ENCODE data around the gene SOX8. TPM values are rescaled to one million over a fixed set of nuclear protein-coding genes. Genes with fewer than 3 reads are reported as not detected.

Gene SOX8
- total RNA-seq, 2 donors from 2014 or later = 0.43 to 5.9 TPM

DNA sequence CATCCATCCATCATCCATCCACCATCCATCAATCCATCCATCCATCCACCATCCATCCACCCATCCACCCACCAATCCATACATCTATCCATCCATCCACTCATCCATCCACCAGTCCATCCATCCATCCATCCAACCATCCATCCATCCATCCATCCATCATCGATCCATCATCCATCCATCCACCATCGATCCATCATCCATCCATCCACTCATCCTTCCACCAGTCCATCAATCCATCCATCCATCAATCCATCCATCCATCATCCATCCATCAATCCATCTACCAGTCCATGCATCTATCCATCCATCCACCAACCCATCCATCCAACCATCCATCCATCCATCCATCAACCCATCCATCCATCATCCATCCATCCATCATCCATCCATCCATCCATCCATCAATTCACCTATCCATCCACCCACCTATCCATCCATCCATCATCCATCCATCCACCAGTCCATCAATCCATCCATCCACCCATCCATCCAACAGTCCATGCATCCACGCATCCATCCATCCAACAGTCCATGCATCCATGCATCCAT lies 51.6 kb downstream of the SOX8 start:
- H3K36me3 Mint-ChIP-seq = no peaks in the 10 kb centered on the region
- H3K9me3 Mint-ChIP-seq = no peaks in the 10 kb centered on the region
- no peak overlapping the region for H3K27ac Mint-ChIP-seq
- no peak for ATAC-seq
- no peak for DNase-seq (ENCODE audit: low spot score in 2 of 2)

DNA sequence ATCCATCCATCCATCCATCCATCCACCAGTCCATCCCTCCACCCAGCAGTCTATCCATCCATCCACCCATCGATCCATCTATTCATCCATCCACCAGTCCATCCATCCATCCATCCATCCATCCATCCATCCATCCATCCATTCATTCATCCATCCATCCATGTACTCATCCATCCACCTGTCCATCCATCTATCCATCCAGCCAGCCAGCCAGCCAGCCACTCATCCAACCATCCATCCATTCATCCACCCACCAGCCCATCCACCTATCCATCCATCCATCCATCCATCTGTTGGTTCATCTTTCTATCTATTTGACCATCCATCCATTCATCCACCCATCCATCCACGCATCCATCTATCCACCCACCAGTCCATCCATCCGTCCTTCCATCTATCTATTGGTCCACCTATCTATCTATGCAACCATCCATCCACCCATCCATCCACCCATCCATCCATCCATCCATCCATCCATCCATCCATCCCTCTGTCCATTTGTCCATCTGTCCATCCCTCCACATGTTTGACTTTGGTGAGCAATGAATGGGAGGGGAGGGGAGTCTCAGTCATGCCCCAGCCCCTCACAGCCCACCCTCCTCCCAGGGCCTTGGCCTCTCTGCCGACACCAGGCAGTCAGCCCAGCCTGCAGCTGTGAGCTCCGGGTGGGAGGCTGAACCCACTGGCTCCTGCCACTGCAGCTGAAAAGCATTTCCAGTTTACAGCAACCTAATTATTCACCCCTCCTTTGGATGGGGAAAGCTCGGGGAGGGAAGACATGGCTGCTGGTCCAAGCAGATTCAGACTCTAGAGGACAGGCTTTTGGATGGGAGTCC lies 52.9 kb downstream of the SOX8 start:
- H3K9me3 Mint-ChIP-seq = no peaks in the 10 kb centered on the region
- no peak overlapping the region for H3K27ac Mint-ChIP-seq
- no peaks in the 10 kb centered on the region for H3K36me3 Mint-ChIP-seq
- DNase-seq (ENCODE audit: low spot score in 2 of 2) = no peak
- ATAC-seq = no peak

DNA sequence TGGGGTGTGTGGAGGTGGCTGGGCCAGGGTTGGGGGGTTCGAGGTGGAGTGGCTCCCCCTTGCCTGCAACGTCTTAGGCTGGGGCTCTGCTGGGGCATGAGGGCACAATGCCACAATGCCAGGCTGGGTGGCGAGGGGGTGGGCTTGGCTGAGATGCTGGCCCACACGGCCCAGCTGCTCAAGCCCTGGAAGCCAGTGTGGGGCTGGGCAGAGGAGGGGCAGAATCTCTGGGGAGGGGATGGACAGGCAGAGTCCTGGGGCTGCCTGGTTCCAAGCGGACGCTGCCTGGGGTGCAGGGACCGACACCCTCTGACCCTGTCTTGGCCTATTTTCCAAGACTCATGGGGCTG lies 53.5 kb downstream of the SOX8 start:
- ATAC-seq (no peak), DNase-seq (ENCODE audit: low spot score in 2 of 2) (no peak)
- H3K36me3 Mint-ChIP-seq = no peaks in the 10 kb centered on the region
- no peak overlapping the region for H3K27ac Mint-ChIP-seq
- no peaks in the 10 kb centered on the region for H3K9me3 Mint-ChIP-seq

DNA sequence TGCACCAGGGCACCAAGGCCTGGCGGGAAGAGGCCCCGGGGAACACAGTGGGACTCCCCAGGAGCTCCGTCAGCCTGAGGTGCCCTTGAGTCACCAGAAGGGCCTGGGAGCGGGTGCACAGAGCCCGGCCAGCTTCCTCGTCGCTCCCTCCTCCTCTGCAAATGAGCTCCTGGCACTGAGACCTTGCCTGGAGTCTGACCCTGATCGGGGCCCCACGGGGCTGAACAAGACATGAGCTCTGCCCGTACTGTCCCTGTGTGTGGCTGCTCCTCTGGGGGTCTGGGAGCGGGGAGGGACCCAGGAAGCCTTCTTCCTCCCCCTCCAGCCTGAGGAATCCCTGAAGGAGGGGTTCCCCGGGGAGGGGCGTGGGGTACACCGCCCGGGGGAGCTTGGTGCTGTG lies 54.6 kb downstream of the SOX8 start:
- H3K9me3 Mint-ChIP-seq = no peaks in the 10 kb centered on the region
- DNase-seq (ENCODE audit: low spot score in 2 of 2) (no peak), ATAC-seq (no peak)
- no peaks in the 10 kb centered on the region for H3K36me3 Mint-ChIP-seq
- H3K27ac Mint-ChIP-seq = no peak overlapping the region

Other genes starting within 250 kb of the SOX8 start
- 100 to 1,000 TPM in 1 of 2 donors, 10 to 100 TPM in 1; 41.7 to 122 TPM for gene CIAO3, start 240.8 kb upstream of the SOX8 start, total RNA-seq
- gene MSLN, start 221.0 kb upstream of the SOX8 start, total RNA-seq = not detected
- gene RPUSD1, start 193.4 kb upstream of the SOX8 start, total RNA-seq = 10 to 100 TPM; 11.2 to 27.1 TPM
- 100 to 1,000 TPM in 1 of 2 donors, 10 to 100 TPM in 1; 98.7 to 116 TPM for gene CHTF18, start 193.2 kb upstream of the SOX8 start, total RNA-seq
- not detected for gene GNG13, start 181.0 kb upstream of the SOX8 start, total RNA-seq
- gene LMF1, start 10.8 kb upstream of the SOX8 start, total RNA-seq = 10 to 100 TPM; 13.0 to 19.1 TPM
- gene SSTR5, start 91.0 kb downstream of the SOX8 start, total RNA-seq = not detected
- not detected for gene C1QTNF8, start 114.5 kb downstream of the SOX8 start, total RNA-seq
- 1 to 10 TPM in 1 of 2 donors, under 1 TPM in 1; 0.68 to 1.7 TPM for gene CACNA1H, start 171.3 kb downstream of the SOX8 start, total RNA-seq
- gene TPSG1, start 243.5 kb downstream of the SOX8 start, total RNA-seq = not detected
- 1 to 10 TPM in 1 of 2 donors, not detected in 1; 1.3 TPM for gene TPSB2, start 248.4 kb downstream of the SOX8 start, total RNA-seq

Data from activated naive CD4-positive, alpha-beta T cell treated with anti-CD3 and anti-CD28 coated beads, Interleukin-2, amount 50 U/mL, for 72 hours (primary cell).